ENCODE measurements around the gene HIVEP1. TPM values are rescaled to one million over a fixed set of nuclear protein-coding genes. Genes with fewer than 3 reads are reported as not detected.

HIVEP1 gene
- total RNA-seq, 1 donor from 2014 or later, result 37.1 TPM

- no peak overlapping the region for H3K27ac Mint-ChIP-seq (ENCODE audit: unreplicated experiment)
- TF ChIP-seq, protein P1, sequence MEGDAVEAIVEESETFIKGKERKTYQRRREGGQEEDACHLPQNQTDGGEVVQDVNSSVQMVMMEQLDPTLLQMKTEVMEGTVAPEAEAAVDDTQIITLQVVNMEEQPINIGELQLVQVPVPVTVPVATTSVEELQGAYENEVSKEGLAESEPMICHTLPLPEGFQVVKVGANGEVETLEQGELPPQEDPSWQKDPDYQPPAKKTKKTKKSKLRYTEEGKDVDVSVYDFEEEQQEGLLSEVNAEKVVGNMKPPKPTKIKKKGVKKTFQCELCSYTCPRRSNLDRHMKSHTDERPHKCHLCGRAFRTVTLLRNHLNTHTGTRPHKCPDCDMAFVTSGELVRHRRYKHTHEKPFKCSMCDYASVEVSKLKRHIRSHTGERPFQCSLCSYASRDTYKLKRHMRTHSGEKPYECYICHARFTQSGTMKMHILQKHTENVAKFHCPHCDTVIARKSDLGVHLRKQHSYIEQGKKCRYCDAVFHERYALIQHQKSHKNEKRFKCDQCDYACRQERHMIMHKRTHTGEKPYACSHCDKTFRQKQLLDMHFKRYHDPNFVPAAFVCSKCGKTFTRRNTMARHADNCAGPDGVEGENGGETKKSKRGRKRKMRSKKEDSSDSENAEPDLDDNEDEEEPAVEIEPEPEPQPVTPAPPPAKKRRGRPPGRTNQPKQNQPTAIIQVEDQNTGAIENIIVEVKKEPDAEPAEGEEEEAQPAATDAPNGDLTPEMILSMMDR (IDR thresholded peaks at IDR 0.05; ENCODE audit: partially characterized antibody, unreplicated experiment), result no peak
- no peaks in the 10 kb centered on the region for H3K36me3 Mint-ChIP-seq (ENCODE audit: unreplicated experiment)
- no peaks in the 10 kb centered on the region for H3K9me3 Mint-ChIP-seq (ENCODE audit: unreplicated experiment)
- H3K4me3 Mint-ChIP-seq (ENCODE audit: unreplicated experiment), result no peak overlapping the region
- DNase-seq, result no peak
- H3K4me1 Mint-ChIP-seq (ENCODE audit: low read depth, unreplicated experiment), result no peaks in the 10 kb centered on the region
- H3K27me3 Mint-ChIP-seq (ENCODE audit: unreplicated experiment), result no peaks in the 10 kb centered on the region
Observed at GRCh38 chr6:11968241-11968806, 43.8 kb upstream of the HIVEP1 start.

GRCh38 chr6:11969092-11969491 is 43.0 kb upstream of the HIVEP1 start:
- Mint-ChIP-seq H3K27ac (ENCODE audit: unreplicated experiment) (no peak overlapping the region), H3K4me3 (ENCODE audit: unreplicated experiment) (no peak overlapping the region), H3K36me3 (ENCODE audit: unreplicated experiment) (no peaks in the 10 kb centered on the region), H3K27me3 (ENCODE audit: unreplicated experiment) (no peaks in the 10 kb centered on the region), H3K4me1 (ENCODE audit: low read depth, unreplicated experiment) (no peaks in the 10 kb centered on the region), H3K9me3 (ENCODE audit: unreplicated experiment) (no peaks in the 10 kb centered on the region)
- DNase-seq, result no peak
- TF ChIP-seq, protein P1 (IDR thresholded peaks at IDR 0.05; ENCODE audit: partially characterized antibody, unreplicated experiment), result no peak

DNA sequence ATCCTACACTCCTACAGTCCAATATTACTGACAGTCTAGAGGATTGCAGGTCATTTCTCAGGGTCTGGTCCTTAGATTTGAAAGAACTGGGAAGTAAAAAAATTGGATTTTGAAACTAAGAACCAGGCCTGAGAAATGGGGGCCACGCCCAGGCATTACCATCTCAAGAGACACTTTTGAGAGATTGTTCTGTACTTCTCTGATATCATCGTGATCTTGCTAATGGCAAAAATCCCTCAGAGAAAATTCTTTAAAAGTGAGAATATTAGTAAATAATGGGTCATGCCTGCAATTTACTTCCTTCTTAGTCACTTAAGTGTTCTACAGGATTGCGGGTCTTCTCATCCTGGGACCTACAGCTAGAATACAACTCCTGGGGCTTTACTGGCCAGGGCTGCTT is 42.0 kb upstream of the HIVEP1 start:
- H3K9me3 Mint-ChIP-seq (ENCODE audit: unreplicated experiment), result no peaks in the 10 kb centered on the region
- no peaks in the 10 kb centered on the region for H3K27me3 Mint-ChIP-seq (ENCODE audit: unreplicated experiment)
- no peaks in the 10 kb centered on the region for H3K36me3 Mint-ChIP-seq (ENCODE audit: unreplicated experiment)
- no peak for DNase-seq
- no peak overlapping the region for H3K27ac Mint-ChIP-seq (ENCODE audit: unreplicated experiment)
- H3K4me1 Mint-ChIP-seq (ENCODE audit: low read depth, unreplicated experiment), result no peaks in the 10 kb centered on the region
- H3K4me3 Mint-ChIP-seq (ENCODE audit: unreplicated experiment), result no peak overlapping the region
- TF ChIP-seq, protein P1 (IDR thresholded peaks at IDR 0.05; ENCODE audit: partially characterized antibody, unreplicated experiment), result no peak

DNA sequence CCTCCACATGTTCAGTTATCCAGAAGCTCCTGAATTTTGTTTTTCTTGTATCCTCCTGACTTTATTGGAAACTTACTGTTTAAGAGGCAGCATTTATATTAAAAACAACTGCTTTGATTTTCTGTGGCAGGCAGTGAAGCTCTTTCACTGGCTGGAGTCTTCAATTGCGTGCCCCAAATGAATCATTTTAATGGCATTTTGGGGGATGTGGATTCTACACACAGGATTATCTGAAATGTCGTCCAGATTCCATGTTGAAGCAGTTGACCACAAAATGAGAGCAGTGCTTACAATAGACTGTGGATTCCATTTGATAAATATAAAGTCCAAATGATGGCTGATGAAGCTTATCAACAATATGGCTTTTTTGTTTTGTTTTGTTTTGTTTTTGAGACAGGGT is 41.0 kb upstream of the HIVEP1 start:
- TF ChIP-seq, protein P1 (IDR thresholded peaks at IDR 0.05; ENCODE audit: partially characterized antibody, unreplicated experiment), result no peak
- Mint-ChIP-seq H3K4me3 (ENCODE audit: unreplicated experiment) (no peak overlapping the region), H3K27ac (ENCODE audit: unreplicated experiment) (no peak overlapping the region), H3K36me3 (ENCODE audit: unreplicated experiment) (no peaks in the 10 kb centered on the region), H3K4me1 (ENCODE audit: low read depth, unreplicated experiment) (no peaks in the 10 kb centered on the region), H3K9me3 (ENCODE audit: unreplicated experiment) (no peaks in the 10 kb centered on the region), H3K27me3 (ENCODE audit: unreplicated experiment) (no peaks in the 10 kb centered on the region)
- no peak for DNase-seq

- Mint-ChIP-seq H3K27me3 (ENCODE audit: unreplicated experiment) (no peaks in the 10 kb centered on the region), H3K27ac (ENCODE audit: unreplicated experiment) (no peak overlapping the region), H3K4me1 (ENCODE audit: low read depth, unreplicated experiment) (no peaks in the 10 kb centered on the region), H3K9me3 (ENCODE audit: unreplicated experiment) (no peaks in the 10 kb centered on the region), H3K4me3 (ENCODE audit: unreplicated experiment) (no peak overlapping the region), H3K36me3 (ENCODE audit: unreplicated experiment) (no peaks in the 10 kb centered on the region)
- DNase-seq, result no peak
- TF ChIP-seq, protein P1 (IDR thresholded peaks at IDR 0.05; ENCODE audit: partially characterized antibody, unreplicated experiment), result no peak
Observed at GRCh38 chr6:11972270-11972669, 39.8 kb upstream of the HIVEP1 start.
